ENCODE data around the gene NPLOC4. TPM values are rescaled to one million over a fixed set of nuclear protein-coding genes. Genes with fewer than 3 reads are reported as not detected.

Gene NPLOC4
- total RNA-seq, 1 experiment from 2014 or later = 146 TPM

DNA sequence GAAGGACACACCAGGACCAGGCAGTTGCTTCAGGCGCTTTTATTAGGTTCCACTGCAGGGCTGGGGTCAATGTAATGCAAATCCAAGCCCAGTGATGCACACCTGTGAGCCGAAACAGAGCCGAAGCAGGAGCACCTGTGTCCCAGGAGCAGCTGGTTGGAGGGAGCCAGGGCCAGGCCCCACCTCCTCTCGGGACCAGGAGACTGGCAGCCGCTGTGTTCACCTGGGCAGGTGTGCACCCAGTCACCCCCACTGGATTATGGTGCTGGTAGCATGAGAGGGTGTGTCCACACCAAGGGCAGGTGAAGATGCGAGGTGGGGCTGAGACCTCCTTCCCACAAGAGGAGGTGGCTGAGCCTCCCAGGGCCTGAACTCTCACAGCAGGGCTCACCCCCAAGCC is 80.0 kb downstream of the NPLOC4 start:
- TF ChIP-seq CTCF (IDR thresholded peaks at IDR 0.05; ENCODE audit: unreplicated experiment) = no peak
- Mint-ChIP-seq H3K27me3 (ENCODE audit: unreplicated experiment) (no peaks in the 10 kb centered on the region), H3K4me3 (ENCODE audit: low read depth, unreplicated experiment) (no peak overlapping the region), H3K27ac (ENCODE audit: unreplicated experiment) (no peak overlapping the region), H3K36me3 (ENCODE audit: insufficient read depth, unreplicated experiment) (peaks cover 91% of the 10 kb centered on the region), H3K4me1 (ENCODE audit: low read depth, unreplicated experiment) (peaks cover 24% of the 10 kb centered on the region), H3K9me3 (ENCODE audit: low read depth, unreplicated experiment) (no peaks in the 10 kb centered on the region)
- CTCF ChIA-PET = no interaction called here
- TSS peak; percentile 12 for BruUV-seq (replicated peaks)
- intact Hi-C loops (cut with micrococcal nuclease; ENCODE audit: unreplicated experiment) = no loop called here
- DNase-seq = no peak

DNA sequence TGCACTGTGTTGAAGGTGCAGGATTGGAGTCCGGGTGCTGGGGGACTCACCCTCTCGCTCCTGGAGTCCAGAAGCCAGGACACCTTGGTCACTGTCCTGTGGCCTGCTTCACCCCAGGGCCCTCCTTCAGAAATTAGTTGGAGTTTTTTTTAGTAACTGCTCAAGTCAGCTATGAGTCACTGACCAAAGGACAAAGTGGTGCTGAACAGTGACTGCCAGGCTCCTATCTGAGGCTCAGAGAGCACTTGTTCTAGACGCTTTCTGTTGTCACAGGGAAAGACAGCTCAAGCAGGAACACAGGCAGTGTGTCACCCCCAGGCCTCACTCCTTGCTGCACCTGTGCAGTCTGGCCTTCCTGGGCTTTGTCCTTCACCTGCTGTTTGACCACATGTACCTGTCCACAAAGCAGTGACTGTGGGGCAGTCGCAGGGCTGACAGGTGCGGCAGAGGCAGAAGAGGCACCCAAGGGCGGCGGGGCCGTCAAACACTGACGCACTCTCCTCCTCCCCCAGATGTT is 80.7 kb downstream of the NPLOC4 start:
- Mint-ChIP-seq H3K9me3 (ENCODE audit: low read depth, unreplicated experiment) (no peaks in the 10 kb centered on the region), H3K4me3 (ENCODE audit: low read depth, unreplicated experiment) (no peak overlapping the region), H3K36me3 (ENCODE audit: insufficient read depth, unreplicated experiment) (peaks cover 91% of the 10 kb centered on the region), H3K27me3 (ENCODE audit: unreplicated experiment) (no peaks in the 10 kb centered on the region), H3K4me1 (ENCODE audit: low read depth, unreplicated experiment) (peaks cover 24% of the 10 kb centered on the region), H3K27ac (ENCODE audit: unreplicated experiment) (no peak overlapping the region)
- peak; percentile 19 for DNase-seq
- TF ChIP-seq CTCF (IDR thresholded peaks at IDR 0.05; ENCODE audit: unreplicated experiment) = no peak
- intact Hi-C loops (cut with micrococcal nuclease; ENCODE audit: unreplicated experiment) = no loop called here
- no TSS peak for BruUV-seq (replicated peaks)
- CTCF ChIA-PET = no interaction called here

DNA sequence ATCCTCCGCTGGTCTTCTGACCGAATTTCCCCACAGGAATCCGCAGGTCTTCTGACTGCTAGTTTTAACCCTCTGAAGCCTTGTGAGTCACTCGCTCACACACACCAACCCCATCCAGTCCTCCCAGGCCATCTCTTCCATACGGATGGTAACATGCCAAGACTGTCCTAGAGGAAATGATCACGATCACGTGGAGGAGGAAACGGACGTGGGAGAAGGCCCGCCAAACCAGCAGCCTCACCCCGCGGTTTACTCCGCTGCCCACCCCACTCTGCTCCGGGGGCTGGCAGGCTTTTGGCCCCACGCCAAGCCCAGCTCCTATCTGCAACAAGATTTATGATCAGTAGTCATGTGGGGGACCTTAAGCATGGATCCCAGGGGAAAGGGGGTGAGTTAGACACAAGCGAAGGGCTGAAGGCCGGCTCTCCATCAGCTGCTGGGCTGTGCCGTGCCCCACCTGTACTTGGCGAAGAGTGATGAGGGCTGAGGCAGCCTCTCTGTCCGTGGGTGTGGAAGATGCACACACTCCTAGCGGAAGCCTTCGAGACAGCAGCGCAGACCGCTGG is 83.2 kb downstream of the NPLOC4 start:
- Mint-ChIP-seq H3K27ac (ENCODE audit: unreplicated experiment) (peak overlapping the region; percentile 82), H3K4me1 (ENCODE audit: low read depth, unreplicated experiment) (peaks cover 24% of the 10 kb centered on the region), H3K9me3 (ENCODE audit: low read depth, unreplicated experiment) (no peaks in the 10 kb centered on the region), H3K4me3 (ENCODE audit: low read depth, unreplicated experiment) (peak overlapping the region; percentile 92), H3K36me3 (ENCODE audit: insufficient read depth, unreplicated experiment) (peaks cover 96% of the 10 kb centered on the region), H3K27me3 (ENCODE audit: unreplicated experiment) (no peaks in the 10 kb centered on the region)
- intact Hi-C loops (cut with micrococcal nuclease; ENCODE audit: unreplicated experiment) = loop anchor here (2.0 kb wide), 1 partner anchor 47 kb away; no protein-coding TSS in a partner anchor
- peak; percentile 33 for DNase-seq
- CTCF ChIA-PET = no interaction called here
- TSS peak; percentile 50 for BruUV-seq (replicated peaks)
- TF ChIP-seq CTCF (IDR thresholded peaks at IDR 0.05; ENCODE audit: unreplicated experiment) = no peak

DNA sequence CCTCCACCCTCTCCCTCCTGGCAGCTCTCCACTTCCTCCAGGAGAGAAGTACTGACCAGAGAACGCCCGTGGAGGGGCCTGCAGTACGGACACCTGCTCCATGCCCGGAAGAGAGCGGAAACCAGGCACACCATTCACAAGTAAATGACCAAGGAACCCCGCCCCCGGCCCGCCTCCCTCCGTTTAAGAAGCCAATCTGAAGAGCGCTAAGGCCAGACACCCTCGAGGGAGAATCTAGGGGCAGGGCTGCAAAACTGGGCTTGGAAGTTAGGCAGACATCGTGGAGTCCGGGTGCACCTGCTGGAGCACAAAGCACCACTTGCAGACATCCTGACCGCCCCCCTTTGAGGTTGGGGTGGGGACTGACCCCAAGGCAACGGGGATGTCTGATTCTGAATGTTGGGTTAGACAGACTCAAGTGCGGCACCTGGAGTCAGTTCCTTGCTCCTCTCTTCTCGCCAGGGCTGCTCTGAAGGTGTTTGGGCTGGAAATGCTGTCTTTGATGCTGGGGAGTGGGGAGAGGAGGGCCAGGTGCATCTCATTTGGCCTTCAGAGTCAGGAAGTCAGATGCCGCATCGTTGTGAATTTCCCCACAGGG is 83.8 kb downstream of the NPLOC4 start:
- no TSS peak for BruUV-seq (replicated peaks)
- peak overlapping the region; percentile 92 for H3K4me3 Mint-ChIP-seq (ENCODE audit: low read depth, unreplicated experiment)
- no peaks in the 10 kb centered on the region for H3K27me3 Mint-ChIP-seq (ENCODE audit: unreplicated experiment)
- H3K27ac Mint-ChIP-seq (ENCODE audit: unreplicated experiment) = peak overlapping the region; percentile 82
- no peaks in the 10 kb centered on the region for H3K9me3 Mint-ChIP-seq (ENCODE audit: low read depth, unreplicated experiment)
- no peak for TF ChIP-seq CTCF (IDR thresholded peaks at IDR 0.05; ENCODE audit: unreplicated experiment)
- peaks cover 94% of the 10 kb centered on the region for H3K36me3 Mint-ChIP-seq (ENCODE audit: insufficient read depth, unreplicated experiment)
- DNase-seq = peak; percentile 67
- CTCF ChIA-PET = interaction anchor here (0.9 to 1.8 kb wide), 5 partner anchors 10 to 35 kb away, joined by 3 to 10 read pairs (median 3); no protein-coding TSS in a partner anchor
- intact Hi-C loops (cut with micrococcal nuclease; ENCODE audit: unreplicated experiment) = loop anchor here (2.0 kb wide), 1 partner anchor 48 kb away; no protein-coding TSS in a partner anchor
- peaks cover 24% of the 10 kb centered on the region for H3K4me1 Mint-ChIP-seq (ENCODE audit: low read depth, unreplicated experiment)
